Measurements from ENCODE around the gene MICA. TPM values are rescaled to one million over a fixed set of nuclear protein-coding genes. Genes with fewer than 3 reads are reported as not detected.

The MICA gene
- total RNA-seq, 1 donor from 2014 or later: 70.0 TPM

DNA sequence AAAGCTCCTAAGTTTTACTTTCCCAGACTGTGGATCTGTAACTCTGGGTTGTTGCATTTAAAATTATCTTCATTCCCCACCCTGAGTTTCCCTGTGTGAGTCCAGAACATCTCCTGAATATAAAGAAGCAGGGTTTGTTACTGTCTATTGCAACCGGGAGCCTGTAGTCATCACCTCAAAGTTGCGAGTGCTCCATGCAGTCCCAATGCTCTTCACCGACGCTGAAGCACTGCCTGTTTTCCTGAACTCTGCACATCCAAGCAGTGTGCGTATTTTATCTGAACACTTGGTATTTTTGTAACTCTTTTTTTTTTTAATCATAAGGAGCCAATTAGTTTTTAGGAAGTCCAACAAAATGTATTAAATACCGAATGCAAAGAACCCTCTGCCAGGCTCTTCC lies 45.5 kb upstream of the MICA start:
- H3K27me3 ChIP-seq (ENCODE audit: insufficient read depth, low read length): peaks cover 28% of the 10 kb centered on the region

DNA sequence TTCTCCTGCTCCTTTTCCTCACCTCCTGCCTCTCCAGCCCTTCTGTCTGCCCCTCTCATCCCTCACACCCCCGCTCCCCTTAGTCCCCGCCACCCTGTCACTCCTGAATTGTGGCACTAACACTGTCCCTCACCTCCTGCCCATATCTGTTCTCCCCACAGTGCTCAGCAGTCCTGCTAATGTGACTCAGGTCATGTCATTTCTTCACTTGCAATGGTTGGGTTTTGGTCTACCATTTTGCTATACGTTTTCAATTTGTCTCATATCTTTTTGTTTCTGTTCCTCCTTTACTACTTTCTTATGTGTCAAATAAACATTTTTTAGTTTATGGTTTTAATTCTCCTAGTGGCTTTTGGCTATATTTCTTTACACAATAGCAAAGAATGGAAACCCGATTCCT lies 45.1 kb upstream of the MICA start:
- H3K9me3 Mint-ChIP-seq (ENCODE audit: unreplicated experiment): peaks cover 7% of the 10 kb centered on the region
- H3K4me1 ChIP-seq (ENCODE audit: insufficient read depth, low read length): peaks cover 3% of the 10 kb centered on the region
- no peak overlapping the region for H3K4me2 ChIP-seq (ENCODE audit: low read length)
- H4K20me1 ChIP-seq (ENCODE audit: insufficient read depth, low read length): peaks cover 15% of the 10 kb centered on the region
- DNase-seq (ENCODE audit: low read depth): no peak
- H3K27me3 ChIP-seq (ENCODE audit: insufficient read depth, low read length): peaks cover 29% of the 10 kb centered on the region
- peaks cover 28% of the 10 kb centered on the region for H3K4me1 Mint-ChIP-seq (ENCODE audit: low read depth, unreplicated experiment)
- no peaks in the 10 kb centered on the region for H3K9me3 ChIP-seq (ENCODE audit: insufficient read depth, low read depth, low read length)
- no peak for TF ChIP-seq EZH2 (IDR thresholded peaks at IDR 0.05; ENCODE audit: insufficient read depth, low read length)
- TF ChIP-seq, protein P1, sequence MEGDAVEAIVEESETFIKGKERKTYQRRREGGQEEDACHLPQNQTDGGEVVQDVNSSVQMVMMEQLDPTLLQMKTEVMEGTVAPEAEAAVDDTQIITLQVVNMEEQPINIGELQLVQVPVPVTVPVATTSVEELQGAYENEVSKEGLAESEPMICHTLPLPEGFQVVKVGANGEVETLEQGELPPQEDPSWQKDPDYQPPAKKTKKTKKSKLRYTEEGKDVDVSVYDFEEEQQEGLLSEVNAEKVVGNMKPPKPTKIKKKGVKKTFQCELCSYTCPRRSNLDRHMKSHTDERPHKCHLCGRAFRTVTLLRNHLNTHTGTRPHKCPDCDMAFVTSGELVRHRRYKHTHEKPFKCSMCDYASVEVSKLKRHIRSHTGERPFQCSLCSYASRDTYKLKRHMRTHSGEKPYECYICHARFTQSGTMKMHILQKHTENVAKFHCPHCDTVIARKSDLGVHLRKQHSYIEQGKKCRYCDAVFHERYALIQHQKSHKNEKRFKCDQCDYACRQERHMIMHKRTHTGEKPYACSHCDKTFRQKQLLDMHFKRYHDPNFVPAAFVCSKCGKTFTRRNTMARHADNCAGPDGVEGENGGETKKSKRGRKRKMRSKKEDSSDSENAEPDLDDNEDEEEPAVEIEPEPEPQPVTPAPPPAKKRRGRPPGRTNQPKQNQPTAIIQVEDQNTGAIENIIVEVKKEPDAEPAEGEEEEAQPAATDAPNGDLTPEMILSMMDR (IDR thresholded peaks at IDR 0.05; ENCODE audit: insufficient read depth, low read depth, low read length): no peak
- no peak overlapping the region for H3K4me3 ChIP-seq (ENCODE audit: insufficient read depth, low read depth, low read length)
- H3K36me3 Mint-ChIP-seq (ENCODE audit: low read depth, unreplicated experiment): peaks cover 20% of the 10 kb centered on the region
- H3K36me3 ChIP-seq (ENCODE audit: insufficient read depth, low read length): no peaks in the 10 kb centered on the region
- H2AFZ ChIP-seq (ENCODE audit: low read depth, low read length): no peak overlapping the region
- H3K79me2 ChIP-seq (ENCODE audit: insufficient read depth, low read length): no peaks in the 10 kb centered on the region
- peaks cover 18% of the 10 kb centered on the region for H3K27me3 Mint-ChIP-seq (ENCODE audit: low read depth, unreplicated experiment)
- H3K27ac Mint-ChIP-seq (ENCODE audit: unreplicated experiment): no peak overlapping the region
- FAIRE-seq: no peak
- no peak overlapping the region for H3K27ac ChIP-seq (ENCODE audit: low read depth, low read length)
- no peak overlapping the region for H3K9ac ChIP-seq (ENCODE audit: low read length)
- peak overlapping the region; percentile 45 for H3K4me3 Mint-ChIP-seq (ENCODE audit: unreplicated experiment)

More for the DNA sequence above, 45.5 kb upstream of the MICA start:
- H3K36me3 ChIP-seq (ENCODE audit: insufficient read depth, low read length): no peaks in the 10 kb centered on the region
- H3K79me2 ChIP-seq (ENCODE audit: insufficient read depth, low read length): no peaks in the 10 kb centered on the region
- Mint-ChIP-seq H3K4me1 (ENCODE audit: low read depth, unreplicated experiment) (peaks cover 28% of the 10 kb centered on the region), H3K4me3 (ENCODE audit: unreplicated experiment) (peak overlapping the region; percentile 92), H3K27ac (ENCODE audit: unreplicated experiment) (no peak overlapping the region), H3K36me3 (ENCODE audit: low read depth, unreplicated experiment) (peaks cover 21% of the 10 kb centered on the region), H3K27me3 (ENCODE audit: low read depth, unreplicated experiment) (peaks cover 18% of the 10 kb centered on the region), H3K9me3 (ENCODE audit: unreplicated experiment) (peaks cover 7% of the 10 kb centered on the region)
- peak overlapping the region; percentile 77 for H2AFZ ChIP-seq (ENCODE audit: low read depth, low read length)
- H3K9me3 ChIP-seq (ENCODE audit: insufficient read depth, low read depth, low read length): no peaks in the 10 kb centered on the region
- DNase-seq (ENCODE audit: low read depth): no peak
- no peak for FAIRE-seq
- TF ChIP-seq EZH2 (IDR thresholded peaks at IDR 0.05; ENCODE audit: insufficient read depth, low read length): no peak
- TF ChIP-seq, protein P1 (IDR thresholded peaks at IDR 0.05; ENCODE audit: insufficient read depth, low read depth, low read length): no peak
- H3K9ac ChIP-seq (ENCODE audit: low read length): no peak overlapping the region
- no peak overlapping the region for H3K27ac ChIP-seq (ENCODE audit: low read depth, low read length)
- H4K20me1 ChIP-seq (ENCODE audit: insufficient read depth, low read length): peaks cover 17% of the 10 kb centered on the region
- H3K4me2 ChIP-seq (ENCODE audit: low read length): peak overlapping the region; percentile 95
- peaks cover 3% of the 10 kb centered on the region for H3K4me1 ChIP-seq (ENCODE audit: insufficient read depth, low read length)
- no peak overlapping the region for H3K4me3 ChIP-seq (ENCODE audit: insufficient read depth, low read depth, low read length)

DNA sequence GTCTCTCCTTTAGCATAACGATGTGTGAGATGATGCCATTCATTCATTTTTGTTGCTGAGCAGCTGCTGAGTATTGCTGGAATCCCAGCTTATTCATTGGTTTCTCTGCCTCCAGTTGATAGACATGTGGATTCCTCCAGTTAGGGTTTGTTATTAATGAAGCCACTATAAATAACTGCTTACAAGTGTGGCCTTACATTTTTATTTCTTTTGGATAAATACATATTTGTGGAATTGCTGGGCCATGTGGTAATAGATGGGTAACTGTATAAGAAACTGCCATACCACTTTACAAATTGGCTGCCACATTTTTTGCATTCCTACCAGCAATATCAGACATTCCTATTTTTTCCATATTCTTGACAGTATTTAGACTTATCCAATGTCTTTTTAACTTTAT lies 43.8 kb upstream of the MICA start:
- peaks cover 9% of the 10 kb centered on the region for H3K36me3 Mint-ChIP-seq (ENCODE audit: low read depth, unreplicated experiment)
- Histone ChIP-seq H3K27me3 (ENCODE audit: insufficient read depth, low read length) (peaks cover 35% of the 10 kb centered on the region), H3K27ac (ENCODE audit: low read depth, low read length) (no peak overlapping the region), H3K9me3 (ENCODE audit: insufficient read depth, low read depth, low read length) (no peaks in the 10 kb centered on the region), H3K4me2 (ENCODE audit: low read length) (no peak overlapping the region), H3K4me1 (ENCODE audit: insufficient read depth, low read length) (peaks cover 3% of the 10 kb centered on the region), H3K4me3 (ENCODE audit: insufficient read depth, low read depth, low read length) (no peak overlapping the region), H3K79me2 (ENCODE audit: insufficient read depth, low read length) (no peaks in the 10 kb centered on the region), H4K20me1 (ENCODE audit: insufficient read depth, low read length) (peaks cover 12% of the 10 kb centered on the region), H3K9ac (ENCODE audit: low read length) (no peak overlapping the region), H2AFZ (ENCODE audit: low read depth, low read length) (no peak overlapping the region), H3K36me3 (ENCODE audit: insufficient read depth, low read length) (no peaks in the 10 kb centered on the region)
- peaks cover 26% of the 10 kb centered on the region for H3K27me3 Mint-ChIP-seq (ENCODE audit: low read depth, unreplicated experiment)
- DNase-seq (ENCODE audit: low read depth) (no peak), FAIRE-seq (peak; percentile 9)
- no peak overlapping the region for H3K27ac Mint-ChIP-seq (ENCODE audit: unreplicated experiment)
- TF ChIP-seq EZH2 (IDR thresholded peaks at IDR 0.05; ENCODE audit: insufficient read depth, low read length): no peak
- TF ChIP-seq, protein P1 (IDR thresholded peaks at IDR 0.05; ENCODE audit: insufficient read depth, low read depth, low read length): no peak
- H3K4me3 Mint-ChIP-seq (ENCODE audit: unreplicated experiment): no peak overlapping the region
- peaks cover 7% of the 10 kb centered on the region for H3K9me3 Mint-ChIP-seq (ENCODE audit: unreplicated experiment)
- H3K4me1 Mint-ChIP-seq (ENCODE audit: low read depth, unreplicated experiment): peaks cover 16% of the 10 kb centered on the region

All from astrocyte (in vitro differentiated cells and primary cell).